GM19023 (cell line): ENCODE data around the gene SIPA1L3.

Experiments
- ATAC-seq: cut with Tn5 transposase; IDR thresholded peaks from one replicate; pipeline ENCODE4 v1.9.1; 2021; ENCODE audit warnings: mild to moderate bottlenecking, moderate library complexity; ENCODE audit not compliant: unreplicated experiment

The SIPA1L3 gene

GRCh38 chr19:37975071-37975470, 68.1 kb downstream of the SIPA1L3 start:
- no peak for ATAC-seq

- no peak for ATAC-seq
These were observed 68.8 kb downstream of the SIPA1L3 start for GRCh38 chr19:37975596-37976515.

DNA sequence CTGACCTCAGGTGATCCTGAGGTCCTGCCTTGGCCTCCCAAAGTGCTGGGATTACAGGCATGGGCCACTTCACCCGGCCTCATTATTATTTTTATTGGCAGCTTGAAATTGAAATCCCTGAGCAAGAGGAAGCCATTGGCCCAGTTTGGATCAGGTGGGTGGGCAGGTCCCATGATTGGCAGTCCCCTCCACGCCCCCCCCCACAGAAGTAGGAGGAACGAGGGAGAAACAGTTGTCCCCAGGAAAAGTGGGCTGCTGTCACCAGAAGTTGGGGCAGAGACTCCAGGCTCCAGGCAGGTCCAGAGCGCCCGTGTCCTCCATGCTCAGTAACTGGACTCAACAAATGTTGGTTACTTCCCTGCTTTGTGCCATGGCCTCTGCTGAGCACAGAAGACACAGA, 70.4 kb downstream of the SIPA1L3 start:
- no peak for ATAC-seq

- ATAC-seq: no peak
These were observed 71.0 kb downstream of the SIPA1L3 start for GRCh38 chr19:37977992-37978391.

GRCh38 chr19:37979547-37980082, 72.6 kb downstream of the SIPA1L3 start:
- peak; percentile 43 for ATAC-seq

- no peak for ATAC-seq
These were observed 73.6 kb downstream of the SIPA1L3 start for GRCh38 chr19:37980419-37981170.

GRCh38 chr19:37981785-37982475, 74.9 kb downstream of the SIPA1L3 start:
- no peak for ATAC-seq

DNA sequence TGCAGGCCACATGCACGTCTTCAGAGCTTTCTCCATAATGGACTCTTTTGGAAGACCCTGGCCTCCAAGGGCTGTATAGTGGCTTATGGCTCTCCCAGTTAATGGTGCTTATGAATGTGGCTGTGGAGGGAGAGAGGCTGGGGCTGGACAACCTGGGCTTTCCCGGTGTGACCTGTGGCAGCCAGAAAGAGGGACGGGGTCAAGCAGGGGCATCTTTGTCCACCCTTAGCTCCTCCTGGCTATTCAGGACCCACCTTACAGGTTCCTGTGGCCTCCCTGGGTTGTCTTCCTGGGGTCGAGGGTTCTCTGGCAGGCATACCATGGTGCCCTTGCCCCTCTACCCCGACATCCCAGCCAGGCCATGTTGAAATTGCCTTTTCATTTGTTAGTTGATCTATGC, 75.6 kb downstream of the SIPA1L3 start:
- ATAC-seq: no peak

DNA sequence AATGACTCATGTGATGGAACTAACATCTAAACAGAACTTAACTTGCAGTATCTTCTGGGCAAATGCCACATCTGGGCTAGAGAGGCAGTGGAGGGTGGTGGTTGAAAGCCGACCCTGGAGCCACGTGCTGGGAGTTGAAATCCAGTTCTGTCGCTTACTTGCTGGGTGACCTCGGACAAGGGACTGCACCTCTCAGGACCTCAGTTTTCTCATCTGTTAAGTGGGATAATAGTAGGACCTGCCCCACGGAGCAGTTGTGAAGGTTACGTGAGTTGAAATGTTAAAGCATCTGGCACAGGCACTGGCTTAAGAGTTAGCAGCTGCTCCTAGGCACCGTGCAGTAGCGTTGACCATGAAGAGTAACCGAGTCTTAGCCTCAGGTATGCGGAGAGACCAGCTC, 76.1 kb downstream of the SIPA1L3 start:
- ATAC-seq: no peak

DNA sequence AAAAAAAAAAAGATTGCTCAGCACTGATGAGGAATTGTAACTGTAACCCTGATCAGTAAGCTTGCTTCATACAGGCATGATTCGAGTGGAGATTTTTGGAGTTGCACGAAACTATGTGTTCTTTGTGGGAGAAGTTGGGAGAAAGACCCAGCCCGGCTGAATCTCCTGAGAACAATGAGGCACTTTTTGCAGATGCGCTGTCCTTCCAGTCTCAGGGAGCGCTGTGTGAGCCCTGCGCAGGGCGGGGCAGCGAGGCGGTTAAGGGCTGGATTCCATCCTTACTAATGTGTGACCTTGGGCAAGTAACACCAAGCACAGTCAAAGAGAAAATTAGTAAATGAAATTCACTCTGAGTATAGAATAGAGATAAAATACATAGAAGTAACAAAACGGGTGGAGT, 76.9 kb downstream of the SIPA1L3 start:
- ATAC-seq: no peak

DNA sequence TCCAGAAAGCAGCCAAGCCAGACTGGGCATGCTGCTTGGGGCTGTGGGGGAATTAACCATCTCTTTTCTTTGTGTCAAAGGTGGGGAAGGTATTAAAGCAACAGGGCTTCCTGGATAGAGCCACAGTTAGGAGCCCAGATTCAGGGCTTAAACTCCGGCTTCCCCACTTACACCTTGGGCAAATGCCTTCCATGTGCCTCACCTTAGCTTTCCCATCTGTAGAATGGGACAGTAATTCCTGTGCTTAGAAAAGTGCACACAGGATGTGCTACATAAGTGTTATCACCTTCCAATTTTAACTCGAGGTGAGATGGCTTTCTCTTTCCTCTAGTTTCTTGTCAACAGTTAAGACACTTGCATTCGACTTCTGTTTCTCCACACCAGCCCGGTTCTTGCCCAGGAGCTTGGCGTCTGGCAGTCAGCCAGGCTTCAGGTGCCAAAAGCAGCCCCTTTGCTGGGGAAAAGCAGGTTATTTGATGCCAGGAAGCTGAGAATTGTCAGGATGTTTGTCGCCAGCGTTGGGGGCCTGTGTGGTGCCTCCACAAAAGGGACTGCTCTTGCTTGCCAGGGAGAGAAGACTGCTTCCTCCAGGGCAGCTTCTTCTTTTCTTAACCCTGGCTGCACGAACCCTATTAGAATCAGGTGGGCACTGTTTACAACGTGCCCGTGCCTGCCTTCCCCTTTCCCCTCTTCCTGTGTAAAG, 79.2 kb downstream of the SIPA1L3 start:
- ATAC-seq: no peak

GRCh38 chr19:37987356-37988332, 80.6 kb downstream of the SIPA1L3 start:
- ATAC-seq: no peak

DNA sequence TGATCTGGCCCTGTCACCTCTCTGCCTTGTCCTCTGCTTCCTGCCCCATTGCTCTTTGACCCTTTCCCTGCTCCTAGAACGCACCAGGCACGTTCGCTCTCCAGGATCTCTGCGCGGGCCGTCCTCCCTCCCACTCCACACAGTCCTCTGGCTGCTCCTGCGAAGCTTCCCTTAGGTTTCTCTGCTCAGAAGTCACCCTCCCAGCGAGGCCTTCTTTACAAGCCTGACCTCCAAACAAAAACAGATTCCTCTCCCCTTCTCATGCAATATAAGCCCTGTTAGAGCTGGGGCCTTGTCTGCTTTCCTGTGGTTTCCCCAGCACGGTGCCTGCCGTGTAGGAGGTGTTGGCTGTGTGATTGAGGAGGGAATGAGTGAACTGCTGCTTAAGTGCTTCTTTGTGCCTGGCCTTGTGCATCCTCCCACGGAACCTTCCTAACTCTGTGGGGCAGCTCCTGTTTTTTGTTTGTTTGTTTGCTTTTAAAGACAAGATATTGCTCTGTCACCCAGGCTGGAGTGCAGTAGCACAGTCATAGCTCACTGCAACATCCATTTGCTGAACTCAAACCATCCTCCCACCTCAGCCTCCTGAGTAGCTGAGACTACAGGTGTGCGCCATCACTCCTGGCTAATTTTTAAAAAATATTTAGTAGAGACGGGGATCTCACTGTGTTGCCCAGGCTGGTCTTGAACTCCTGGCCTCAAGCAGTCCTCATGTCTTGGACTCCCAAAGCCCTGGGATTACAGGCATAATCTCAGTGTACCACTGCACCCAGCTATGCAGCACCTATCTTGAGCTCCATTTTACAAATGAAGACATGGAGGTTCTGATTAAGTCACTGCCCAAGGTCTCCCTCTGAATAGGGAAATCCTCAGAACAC, 82.0 kb downstream of the SIPA1L3 start:
- ATAC-seq: no peak

DNA sequence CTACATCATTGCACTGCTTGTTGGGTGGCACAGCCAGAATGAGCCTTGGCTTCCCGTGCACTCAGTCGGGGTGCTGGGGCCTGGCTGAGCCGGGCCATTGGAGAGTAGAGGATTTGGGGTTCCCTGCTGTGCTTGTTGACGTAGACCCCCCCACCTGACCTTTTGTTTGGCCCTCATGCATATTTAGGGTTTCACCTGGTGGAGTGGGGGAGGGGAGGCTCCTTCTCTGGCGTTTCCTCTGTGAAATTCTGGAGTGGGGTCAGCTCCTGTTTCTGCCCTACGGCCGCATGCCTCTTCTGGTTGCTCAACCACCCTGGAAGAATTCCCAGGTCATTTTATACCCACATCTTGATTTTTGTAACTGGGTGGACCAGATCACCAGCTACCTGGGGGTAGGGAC, 82.8 kb downstream of the SIPA1L3 start:
- ATAC-seq: no peak

GRCh38 chr19:37990362-37990761, 83.4 kb downstream of the SIPA1L3 start:
- ATAC-seq: no peak

DNA sequence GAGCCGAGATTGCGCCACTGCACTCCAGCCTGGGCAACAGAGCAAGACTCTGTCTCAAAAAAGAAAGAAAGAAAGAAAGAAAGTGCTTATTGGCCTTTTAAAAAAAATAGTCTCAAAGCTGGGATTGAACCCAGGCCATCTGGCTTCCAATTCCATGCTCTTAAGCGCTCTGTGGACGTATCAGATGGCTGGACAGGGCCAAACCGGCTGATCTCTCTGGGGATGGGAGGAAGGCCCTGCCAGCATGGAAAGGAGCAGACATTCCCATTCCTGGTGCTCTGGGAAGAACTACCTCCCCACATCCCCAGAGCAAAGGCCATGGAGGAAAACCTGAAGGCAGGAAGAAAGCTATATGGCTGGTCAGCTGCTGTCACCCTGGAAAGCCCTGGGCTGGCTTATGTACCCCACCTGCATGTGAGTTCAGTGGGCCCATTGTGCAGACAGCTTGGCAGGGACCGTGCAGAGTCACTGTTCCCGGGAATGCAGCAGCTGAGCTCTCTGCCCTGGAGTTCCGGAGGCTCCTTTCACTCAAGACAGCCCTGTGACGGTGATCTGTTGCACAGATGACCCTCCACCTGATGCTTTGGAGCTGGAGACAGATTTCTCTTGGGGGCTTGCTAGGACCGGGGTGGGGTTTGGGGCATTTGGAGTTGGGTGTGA, 84.3 kb downstream of the SIPA1L3 start:
- no peak for ATAC-seq

DNA sequence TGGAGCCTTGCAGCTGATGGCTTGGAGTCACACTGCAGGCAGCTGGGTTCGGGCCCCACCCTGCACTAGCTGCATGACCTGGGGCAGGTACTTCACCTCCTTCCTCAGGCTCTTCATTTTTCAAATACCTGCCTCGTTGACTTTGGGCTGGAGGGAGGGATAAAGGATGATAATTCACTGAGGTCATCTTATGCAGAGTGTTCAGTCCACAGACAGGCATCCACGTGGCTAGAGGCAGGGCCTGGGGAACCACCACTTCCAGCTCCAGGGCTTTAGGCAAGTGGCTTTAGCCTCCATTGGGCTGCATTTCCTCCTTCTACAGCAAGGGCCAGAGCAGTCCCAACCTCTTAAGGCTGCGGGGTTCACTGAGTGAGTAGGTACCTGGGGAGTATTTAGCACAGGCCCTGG, 84.8 kb downstream of the SIPA1L3 start:
- no peak for ATAC-seq

DNA sequence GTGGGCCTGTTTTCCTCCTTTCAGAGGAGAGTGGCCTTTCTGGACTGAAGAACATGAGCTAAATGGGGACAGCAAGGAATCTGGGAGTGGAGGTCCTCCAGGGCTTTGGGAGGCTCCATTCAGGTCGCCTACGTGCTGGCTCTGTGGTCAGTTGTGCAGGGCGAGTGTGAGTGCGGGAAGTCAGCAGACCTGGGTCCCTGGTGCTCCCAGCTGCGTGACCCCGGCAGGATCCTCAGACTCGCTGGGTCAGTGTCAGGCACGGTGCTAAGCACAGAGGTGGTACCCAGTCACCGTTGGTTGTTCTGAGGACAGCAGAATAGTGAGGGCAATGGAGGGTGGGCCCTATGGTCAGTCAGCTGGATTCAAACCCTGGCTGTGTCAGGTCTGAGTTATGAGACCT, 85.8 kb downstream of the SIPA1L3 start:
- no peak for ATAC-seq
